ENCODE measurements around the gene NUDT4. TPM values are rescaled to one million over a fixed set of nuclear protein-coding genes. Genes with fewer than 3 reads are reported as not detected.

Gene NUDT4
- total and polyA plus RNA-seq, 9 of the 15 experiments (the other 6 are each of a cell fraction or from before 2014, with no cell fraction given): 38.1 to 164 (median 99.2) TPM

- TF ChIP-seq FOXM1 (IDR thresholded peaks at IDR 0.05; ENCODE audit: low read depth): no peak
- TF ChIP-seq FOXM1 (CRISPR knock-in tag; IDR thresholded peaks at IDR 0.05; ENCODE audit: low read depth): no peak
- no peak for TF ChIP-seq ZNF444 (CRISPR knock-in tag; IDR thresholded peaks at IDR 0.05)
- 0 out of 2 replicates have a peak, but pooled peaks have one; percentile 34 for TF ChIP-seq ZBTB33 (CRISPR knock-in tag; IDR thresholded peaks at IDR 0.05)
- peak in 1 of 2 experiments; percentile 14; a peak in 1 of 4 replicates for TF ChIP-seq ZNF639 (CRISPR knock-in tag; conservative IDR thresholded peaks at IDR 0.05 in 1 of 2, IDR thresholded peaks at IDR 0.05 in 1 of 2)
- TF ChIP-seq CTBP1 (IDR thresholded peaks at IDR 0.05; ENCODE audit: borderline replicate concordance): peak; percentile 43
- TF ChIP-seq CUX1 (CRISPR knock-in tag; IDR thresholded peaks at IDR 0.05): 0 out of 2 replicates have a peak, but pooled peaks have one; percentile 29
- 0 out of 2 replicates have a peak, but pooled peaks have one; percentile 43 for TF ChIP-seq SMAD3 (CRISPR knock-in tag; conservative IDR thresholded peaks at IDR 0.05)
- TF ChIP-seq NFATC3 (IDR thresholded peaks at IDR 0.05): 0 out of 2 replicates have a peak, but pooled peaks have one; percentile 36
- 0 out of 2 replicates have a peak, but pooled peaks have one; percentile 34 for TF ChIP-seq ZNF512 (tag; IDR thresholded peaks at IDR 0.05)
- peak; percentile 93 for TF ChIP-seq EGR1 (conservative IDR thresholded peaks at IDR 0.05)
- peak; percentile 60 to 71; a peak in 3 of 4 replicates for TF ChIP-seq MAZ (CRISPR knock-in tag; conservative IDR thresholded peaks at IDR 0.05 in 1 of 2, IDR thresholded peaks at IDR 0.05 in 1 of 2)
- no peak for TF ChIP-seq PHB (CRISPR knock-in tag; IDR thresholded peaks at IDR 0.05)
- peak; percentile 13; a peak in 1 of 4 replicates for TF ChIP-seq FOXK2 (conservative IDR thresholded peaks at IDR 0.05 in 1 of 2, IDR thresholded peaks at IDR 0.05 in 1 of 2; ENCODE audit: low read depth in 2 of 2)
- no peak for TF ChIP-seq CBFB (CRISPR knock-in tag; IDR thresholded peaks at IDR 0.05)
Measured at GRCh38 chr12:93377252-93378195, at the start of gene NUDT4 (continued).
